HepG2 (cell line): ENCODE measurements around the gene PPA1. TPM values are rescaled to one million over a fixed set of nuclear protein-coding genes. Genes with fewer than 3 reads are reported as not detected.

Experiments used
- ETV6 ChIP-seq: sonication (generic); formaldehyde crosslinking; conservative IDR thresholded peaks from 2 replicates; pipeline ENCODE4 v1.4.0; 2020; ENCODE audit warnings: missing genetic modification reagents
- HNF4A ChIP-seq: sonication (generic); formaldehyde crosslinking; IDR thresholded peaks from 2 replicates; pipeline ENCODE4 v1.4.0; 2020; ENCODE audit warnings: missing genetic modification reagents
- HNF4G ChIP-seq, 2 experiments: sonication (generic) in 1 of 2; formaldehyde crosslinking in 1 of 2; IDR thresholded peaks; 2 replicates each; pipeline versions ENCODE4 v1.4.0 to v1.6.1; 2011 to 2020; ENCODE audit warnings: borderline replicate concordance in 2 of 2, low read depth in 2 of 2, mild to moderate bottlenecking in 2 of 2, low read length in 1 of 2, missing genetic modification reagents in 1 of 2, moderate library complexity in 1 of 2
- LRRFIP1 ChIP-seq: sonication (generic); formaldehyde crosslinking; conservative IDR thresholded peaks from 2 replicates; pipeline ENCODE4 v1.4.0; 2020; ENCODE audit warnings: missing genetic modification reagents
- NCOR1 ChIP-seq: fragments of 200-600 bp; sonication (generic); IDR thresholded peaks from 2 replicates; pipeline ENCODE4 v1.7.0; 2017; ENCODE audit warnings: antibody characterized with exemption, low read length, borderline replicate concordance
- NFYC ChIP-seq: IDR thresholded peaks from 2 replicates; pipeline ENCODE4 v1.6.1; 2016; ENCODE audit warnings: missing genetic modification reagents, missing compliant biosample characterization
- POLR2AphosphoS5 ChIP-seq: IDR thresholded peaks from 2 replicates; pipeline ENCODE4 v1.6.1; 2012; ENCODE audit warnings: low read depth, low read length
- PRDM10 ChIP-seq: sonication (generic); formaldehyde crosslinking; IDR thresholded peaks from 2 replicates; pipeline ENCODE4 v1.4.0; 2020; ENCODE audit warnings: low read depth, missing genetic modification reagents
- SALL1 ChIP-seq: sonication (generic); formaldehyde crosslinking; IDR thresholded peaks from 2 replicates; pipeline ENCODE4 v1.8.0; 2022; ENCODE audit warnings: mild to moderate bottlenecking, missing genetic modification reagents
- SOX13 ChIP-seq, 3 experiments: fragments of 450-650 bp in 1 of 3; sonication (generic) in 1 of 3; formaldehyde crosslinking in 1 of 3; IDR thresholded peaks in 2 of 3; conservative IDR thresholded peaks in 1 of 3; 2 replicates each; pipeline versions ENCODE4 v1.5.0 to v1.6.1; 2016 to 2020; ENCODE audit warnings: antibody characterized with exemption in 1 of 3, mild to moderate bottlenecking in 1 of 3, missing compliant biosample characterization in 1 of 3, missing genetic modification reagents in 1 of 3, moderate library complexity in 1 of 3
- TEAD3 ChIP-seq: optimal IDR thresholded peaks from 2 replicates; pipeline ENCODE3; 2016; ENCODE audit warnings: borderline replicate concordance
- TP53 ChIP-seq: sonication (generic); formaldehyde crosslinking; conservative IDR thresholded peaks from 2 replicates; pipeline ENCODE4 v1.4.0; 2020; ENCODE audit warnings: missing genetic modification reagents
- ZFP91 ChIP-seq: sonication (generic); formaldehyde crosslinking; IDR thresholded peaks from 2 replicates; pipeline ENCODE4 v1.9.0; 2022; ENCODE audit warnings: missing genetic modification reagents, mild to moderate bottlenecking, borderline replicate concordance
- ZMYM3 ChIP-seq: sonication (generic); formaldehyde crosslinking; IDR thresholded peaks from 2 replicates; pipeline ENCODE4 v1.5.1; 2020; ENCODE audit warnings: mild to moderate bottlenecking, missing genetic modification reagents
- ZNF556 ChIP-seq: sonication (generic); formaldehyde crosslinking; IDR thresholded peaks from 2 replicates; pipeline ENCODE4 v1.4.0; 2020; ENCODE audit warnings: mild to moderate bottlenecking, missing genetic modification reagents, borderline replicate concordance
- ZNF7 ChIP-seq: IDR thresholded peaks from 2 replicates; pipeline ENCODE4 v1.6.1; 2016; ENCODE audit warnings: missing biosample characterization, missing genetic modification reagents
- polyA plus RNA-seq, 8 experiments: library from polyadenylated mRNA; depleted of rRNA in 3 of 8; stranded (reverse) in 7 of 8; unstranded in 1 of 8; fragments of >200 nt; fragmentation: Illumina TruSeq in 4 of 8; extraction: Trizol in 4 of 8; gene quantifications; 2 replicates each; pipeline versions ENCODE4 v1.2.1 to v1.2.3, GENCODE V29; 2011 to 2016; ENCODE audit warnings: low read depth in 4 of 8, missing spikeins in 1 of 8, mixed read lengths in 1 of 8; ENCODE audit not compliant: insufficient read depth in 1 of 8
- total RNA-seq, 5 experiments: library from RNA; depleted of rRNA; stranded (reverse); fragments of >200 nt; fragmentation: Illumina TruSeq; extraction: Trizol; gene quantifications; 2 replicates each; pipeline ENCODE4 v1.2.3, GENCODE V29; 2016; ENCODE audit warnings: low read depth in 1 of 5

PPA1 gene
- total and polyA plus RNA-seq, 2 of the 13 experiments (the other 11 are each of a cell fraction or from before 2014, with no cell fraction given), result 136 to 250 TPM

GRCh38 chr10:70255329-70256299 is 22.4 kb upstream of the PPA1 start (continued):
- TF ChIP-seq PRDM10 (CRISPR knock-in tag) (no peak), ZFP91 (CRISPR knock-in tag) (peak; percentile 12; the same call in 1 of the 2 replicates), NFYC (no peak), HNF4G (IDR thresholded peaks at IDR 0.05; ENCODE audit: borderline replicate concordance, low read depth, low read length) (peak; percentile 33; the same call in 1 of the 2 replicates), HNF4G (CRISPR knock-in tag; IDR thresholded peaks at IDR 0.05; ENCODE audit: borderline replicate concordance, low read depth) (no peak), ETV6 (CRISPR knock-in tag) (no peak), POLR2AphosphoS5 (no peak), SALL1 (CRISPR knock-in tag) (peak; percentile 9; the same call in 1 of the 2 replicates), ZMYM3 (CRISPR knock-in tag) (0 out of 2 replicates have a peak, but pooled peaks have one; percentile 25), NCOR1 (0 out of 2 replicates have a peak, but pooled peaks have one; percentile 23), TEAD3 (CRISPR knock-in tag) (peak; percentile 33), ZNF556 (CRISPR knock-in tag) (no peak), LRRFIP1 (CRISPR knock-in tag) (no peak), SOX13 (IDR thresholded peaks at IDR 0.05) (peak; percentile 71), SOX13 (CRISPR knock-in tag; conservative IDR thresholded peaks at IDR 0.05 in 1 of 2, IDR thresholded peaks at IDR 0.05 in 1 of 2) (peak in 1 of 2 experiments; percentile 90; a peak in 2 of 4 replicates), TP53 (CRISPR knock-in tag) (no peak), HNF4A (CRISPR knock-in tag) (peak; percentile 13; the same call in 1 of the 2 replicates), ZNF7 (peak; percentile 42; the same call in 1 of the 2 replicates)
